H9 (cell line): ENCODE measurements around the gene CEP162. TPM values are rescaled to one million over a fixed set of nuclear protein-coding genes. Genes with fewer than 3 reads are reported as not detected.
A peak's percentile ranks its signal among the peaks of the same experiment; 100 is the strongest.

Source experiments
- DNase-seq: peaks from one replicate; pipeline ENCODE4 v3.0.0-alpha.2; 2017
- H2AFZ ChIP-seq: one replicate; pipeline ENCODE4 v1.6.1; 2013; ENCODE audit warnings: mild to moderate bottlenecking, low read length, control low read depth, moderate library complexity
- H2AK5ac ChIP-seq: 2 replicates; pipeline ENCODE4 v1.6.1; 2013; ENCODE audit warnings: low read length, control low read depth, mixed read lengths; ENCODE audit not compliant: insufficient read length
- H2BK120ac ChIP-seq: one replicate; pipeline ENCODE4 v1.6.1; 2013; ENCODE audit warnings: low read depth, mild to moderate bottlenecking, low read length, control low read depth, inconsistent platforms; ENCODE audit not compliant: poor library complexity, severe bottlenecking
- H2BK12ac ChIP-seq: 2 replicates; pipeline ENCODE4 v1.6.1; 2013; ENCODE audit warnings: low read length, control low read depth, mixed read lengths, low read depth; ENCODE audit not compliant: insufficient read length
- H2BK15ac ChIP-seq: 2 replicates; pipeline ENCODE4 v1.6.1; 2013; ENCODE audit warnings: low read depth, low read length, control low read depth
- H2BK20ac ChIP-seq: one replicate; pipeline ENCODE4 v1.6.1; 2013; ENCODE audit warnings: low read depth, mild to moderate bottlenecking, low read length, control low read depth, inconsistent platforms; ENCODE audit not compliant: poor library complexity, severe bottlenecking
- H2BK5ac ChIP-seq: 2 replicates; pipeline ENCODE4 v1.6.1; 2013; ENCODE audit warnings: low read length, control low read depth, mixed read lengths; ENCODE audit not compliant: insufficient read length
- H3K14ac ChIP-seq: 2 replicates; pipeline ENCODE4 v1.6.1; 2013; ENCODE audit warnings: low read length, control low read depth; ENCODE audit not compliant: insufficient read depth
- H3K18ac ChIP-seq: 2 replicates; pipeline ENCODE4 v1.6.1; 2013; ENCODE audit warnings: low read depth, mild to moderate bottlenecking, mixed read lengths, low read length, control low read depth; ENCODE audit not compliant: insufficient read length
- H3K23ac ChIP-seq: 2 replicates; pipeline ENCODE4 v1.6.1; 2013; ENCODE audit warnings: low read length, control low read depth, mixed read lengths, low read depth; ENCODE audit not compliant: insufficient read length
- H3K23me2 ChIP-seq: 2 replicates; pipeline ENCODE4 v1.6.1; 2013; ENCODE audit warnings: low read depth, mild to moderate bottlenecking, mixed read lengths, low read length, control low read depth; ENCODE audit not compliant: insufficient read length, poor library complexity, severe bottlenecking
- H3K27ac ChIP-seq: 2 replicates; pipeline ENCODE4 v1.5.1; 2013; ENCODE audit warnings: low read length, control low read depth, mixed read lengths, low read depth; ENCODE audit not compliant: insufficient read length
- H3K27me3 ChIP-seq: 2 replicates; pipeline ENCODE4 v1.6.1; 2013; ENCODE audit warnings: low read length, control low read depth, inconsistent platforms; ENCODE audit not compliant: insufficient read depth
- H3K4ac ChIP-seq: 2 replicates; pipeline ENCODE4 v1.6.1; 2013; ENCODE audit warnings: low read depth, mild to moderate bottlenecking, control low read depth, inconsistent platforms, low read length, moderate library complexity
- H3K4me1 ChIP-seq: 2 replicates; pipeline ENCODE4 v1.6.1; 2013; ENCODE audit warnings: low read length, control low read depth, inconsistent platforms; ENCODE audit not compliant: insufficient read depth
- H3K4me2 ChIP-seq: 2 replicates; pipeline ENCODE4 v1.6.1; 2013; ENCODE audit warnings: low read length, control low read depth, mixed read lengths; ENCODE audit not compliant: insufficient read length, insufficient read depth
- H3K56ac ChIP-seq: 2 replicates; pipeline ENCODE4 v1.6.1; 2013; ENCODE audit warnings: low read depth, mild to moderate bottlenecking, mixed read lengths, low read length, control low read depth; ENCODE audit not compliant: insufficient read length
- H3K79me1 ChIP-seq: 2 replicates; pipeline ENCODE4 v1.6.1; 2013; ENCODE audit warnings: low read depth, mild to moderate bottlenecking, moderate library complexity, low read length, control low read depth, inconsistent platforms; ENCODE audit not compliant: insufficient read depth, poor library complexity, severe bottlenecking
- H3K79me2 ChIP-seq: 2 replicates; pipeline ENCODE4 v1.6.1; 2013; ENCODE audit warnings: low read length, control low read depth, inconsistent platforms; ENCODE audit not compliant: insufficient read depth
- H3K9ac ChIP-seq: 2 replicates; pipeline ENCODE4 v1.6.1; 2013; ENCODE audit warnings: low read length, control low read depth, mixed read lengths; ENCODE audit not compliant: insufficient read length; ENCODE audit errors: extremely low read depth
- H3K9me3 ChIP-seq: one replicate; pipeline ENCODE4 v1.6.1; 2013; ENCODE audit warnings: low read depth, low read length, inconsistent platforms; ENCODE audit not compliant: control insufficient read depth
- H3T11ph ChIP-seq: one replicate; pipeline ENCODE4 v1.6.1; 2013; ENCODE audit warnings: mild to moderate bottlenecking, low read length, control low read depth, inconsistent platforms
- H4K20me1 ChIP-seq: one replicate; pipeline ENCODE4 v1.6.1; 2013; ENCODE audit not compliant: control insufficient read depth, insufficient read length, insufficient read depth
- H4K5ac ChIP-seq: 2 replicates; pipeline ENCODE4 v1.6.1; 2013; ENCODE audit warnings: low read depth, mild to moderate bottlenecking, mixed read lengths, low read length, control low read depth; ENCODE audit not compliant: insufficient read length
- H4K8ac ChIP-seq: replicated peaks from 2 replicates; pipeline ENCODE4 v1.6.1; 2013; ENCODE audit warnings: low read length, control low read depth, mixed read lengths, low read depth; ENCODE audit not compliant: insufficient read length
- H4K91ac ChIP-seq: 2 replicates; pipeline ENCODE4 v1.6.1; 2013; ENCODE audit warnings: low read depth, mild to moderate bottlenecking, moderate library complexity, mixed read lengths, low read length, control low read depth; ENCODE audit not compliant: insufficient read length
- H3K27ac Mint-ChIP-seq, 3 experiments: 2 replicates in 2 of 3; 3 replicates in 1 of 3; pipeline ENCODE4 v1.8.0; 2020 to 2021; ENCODE audit warnings: mixed read lengths in 3 of 3, mild to moderate bottlenecking in 1 of 3, moderate library complexity in 1 of 3
- H3K27me3 Mint-ChIP-seq: 2 replicates; pipeline ENCODE4 v1.8.0; 2021; ENCODE audit warnings: low read depth, mild to moderate bottlenecking, moderate library complexity, mixed read lengths
- H3K36me3 Mint-ChIP-seq, 3 experiments: 2 replicates in 2 of 3; 3 replicates in 1 of 3; pipeline ENCODE4 v1.8.0; 2020 to 2021; ENCODE audit warnings: low read depth in 3 of 3, mixed read lengths in 3 of 3; ENCODE audit not compliant: insufficient read depth in 1 of 3
- H3K4me1 Mint-ChIP-seq, 2 experiments: 2 replicates each; pipeline ENCODE4 v1.8.0; 2020; ENCODE audit warnings: mixed read lengths in 2 of 2
- H3K4me3 Mint-ChIP-seq, 2 experiments: 2 replicates in 1 of 2; 3 replicates in 1 of 2; pipeline ENCODE4 v1.8.0; 2020 to 2021; ENCODE audit warnings: mild to moderate bottlenecking in 2 of 2, mixed read lengths in 2 of 2, moderate library complexity in 1 of 2
- H3K9me3 Mint-ChIP-seq, 2 experiments: 2 replicates in 1 of 2; 3 replicates in 1 of 2; pipeline ENCODE4 v1.8.0; 2020; ENCODE audit warnings: mild to moderate bottlenecking in 2 of 2, mixed read lengths in 2 of 2, moderate library complexity in 1 of 2
- CTCF ChIP-seq: fragments of 200-600 bp; sonication (generic); conservative IDR thresholded peaks from 3 replicates; pipeline ENCODE4 v1.8.0; 2021; ENCODE audit warnings: antibody characterized with exemption, mild to moderate bottlenecking
- WGBS: extraction: QIAGEN DNeasy Blood & Tissue Kit; methylation state at CpG from one replicate; pipeline ENCODE4 v1.1.7; 2013; ENCODE audit warnings: missing lambda C conversion rate, low lambda C conversion rate, mixed read lengths; ENCODE audit not compliant: insufficient read length; ENCODE audit errors: extremely low coverage; 5-methylcytosine and 5-hydroxymethylcytosine counted together
- total RNA-seq: library from RNA; stranded (reverse); gene quantifications from 2 replicates; pipeline ENCODE4 v1.2.1, GENCODE V29; 2021

CEP162 gene
- total RNA-seq, 1 experiment from 2014 or later = 11.5 TPM

- DNase-seq = no peak
Measured at GRCh38 chr6:84220809-84221409, 6.5 kb downstream of the CEP162 start.

More at GRCh38 chr6:84220809-84221409, 6.5 kb downstream of the CEP162 start:
- H3K9me3 Mint-ChIP-seq = no peaks in the 10 kb centered on the region
- no peak overlapping the region for H3K14ac ChIP-seq
- no peak overlapping the region for H2AK5ac ChIP-seq
- H3K27ac ChIP-seq = no peak overlapping the region
- H3K79me2 ChIP-seq = no peaks in the 10 kb centered on the region
- H2BK5ac ChIP-seq = no peak overlapping the region
- peak; percentile 81 for TF ChIP-seq CTCF
- no peaks in the 10 kb centered on the region for H3K79me1 ChIP-seq
- no peak overlapping the region for H3K27ac Mint-ChIP-seq
- H3K9ac ChIP-seq = no peak overlapping the region
- H3T11ph ChIP-seq = no peak overlapping the region
- no peak overlapping the region for H3K56ac ChIP-seq
- H3K4me3 Mint-ChIP-seq = no peak overlapping the region
- H3K9me3 ChIP-seq = no peaks in the 10 kb centered on the region
- no peaks in the 10 kb centered on the region for H3K23me2 ChIP-seq
- H3K27me3 ChIP-seq = no peaks in the 10 kb centered on the region
- no peak overlapping the region for H2AFZ ChIP-seq
- no peak overlapping the region for H3K4ac ChIP-seq
- H3K23ac ChIP-seq = no peak overlapping the region
- WGBS = 100% methylated on average over 1 of the region's 3 CpGs
- H2BK120ac ChIP-seq = no peak overlapping the region
- peaks cover 2% of the 10 kb centered on the region; the same call in 1 of the 2 replicates for H3K4me1 ChIP-seq
- H2BK20ac ChIP-seq = no peak overlapping the region
- no peaks in the 10 kb centered on the region for H4K20me1 ChIP-seq
- H3K36me3 Mint-ChIP-seq = no peaks in the 10 kb centered on the region; a peak in 2 of 7 replicates
- H3K27me3 Mint-ChIP-seq = no peaks in the 10 kb centered on the region
- H3K4me2 ChIP-seq = no peak overlapping the region
- H2BK15ac ChIP-seq = no peak overlapping the region
- H2BK12ac ChIP-seq = no peak overlapping the region
- peaks cover 27 to 30% of the 10 kb centered on the region in 2 experiments for H3K4me1 Mint-ChIP-seq
- H4K5ac ChIP-seq = no peak overlapping the region
- H3K18ac ChIP-seq = no peak overlapping the region
- no peak overlapping the region for H4K8ac ChIP-seq
- H4K91ac ChIP-seq = no peak overlapping the region
